NCI-H2029 (cell line): ENCODE measurements around the gene KLF13.
"Not testable (repeated sequence)": the region's sequence is repeated elsewhere in the genome, so short reads cannot be mapped to it uniquely, and the experiment has no call there.

ENCODE experiments used
- DNase-seq: peaks from one replicate; lab custom pipeline; 2025; lab: John Stamatoyannopoulos, UW

KLF13 gene

DNA sequence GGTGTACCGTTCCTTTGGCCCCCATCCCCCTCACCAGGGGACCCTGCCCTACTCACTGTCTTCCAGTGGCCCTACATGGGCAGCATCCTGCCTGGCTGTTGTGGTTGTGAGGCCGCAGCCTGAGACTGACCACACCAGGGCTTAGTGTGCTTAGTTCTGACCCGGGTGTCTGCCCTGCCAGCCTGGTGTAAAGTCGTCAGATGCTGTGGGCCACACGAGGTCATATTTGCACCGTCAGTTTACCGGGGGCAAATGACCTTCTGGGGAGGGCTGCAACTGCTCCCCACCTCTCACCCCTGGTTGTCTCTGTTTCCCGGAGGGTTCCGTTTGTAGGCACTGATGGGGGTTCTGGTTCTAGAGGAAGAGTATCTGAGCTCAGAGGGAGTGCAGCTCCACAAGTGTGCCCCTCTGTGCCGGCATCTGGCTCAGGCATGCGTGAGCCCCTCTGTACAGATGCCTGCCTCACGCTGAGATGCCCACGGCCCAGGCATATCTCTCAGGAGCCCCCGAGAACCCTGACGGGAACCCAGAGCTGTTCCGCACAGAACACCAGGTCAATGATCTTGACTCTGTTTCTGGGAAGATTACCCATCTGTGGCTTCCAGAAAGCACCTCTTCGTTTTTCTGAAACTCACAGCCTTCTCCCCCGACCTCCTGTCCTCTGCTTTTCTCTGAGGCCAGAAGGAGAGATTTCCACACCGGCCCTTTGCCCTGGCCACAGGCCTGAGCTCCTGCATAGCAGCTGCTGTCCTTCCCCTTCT lies 19.2 kb downstream of the KLF13 start:
- DNase-seq: no peak

DNA sequence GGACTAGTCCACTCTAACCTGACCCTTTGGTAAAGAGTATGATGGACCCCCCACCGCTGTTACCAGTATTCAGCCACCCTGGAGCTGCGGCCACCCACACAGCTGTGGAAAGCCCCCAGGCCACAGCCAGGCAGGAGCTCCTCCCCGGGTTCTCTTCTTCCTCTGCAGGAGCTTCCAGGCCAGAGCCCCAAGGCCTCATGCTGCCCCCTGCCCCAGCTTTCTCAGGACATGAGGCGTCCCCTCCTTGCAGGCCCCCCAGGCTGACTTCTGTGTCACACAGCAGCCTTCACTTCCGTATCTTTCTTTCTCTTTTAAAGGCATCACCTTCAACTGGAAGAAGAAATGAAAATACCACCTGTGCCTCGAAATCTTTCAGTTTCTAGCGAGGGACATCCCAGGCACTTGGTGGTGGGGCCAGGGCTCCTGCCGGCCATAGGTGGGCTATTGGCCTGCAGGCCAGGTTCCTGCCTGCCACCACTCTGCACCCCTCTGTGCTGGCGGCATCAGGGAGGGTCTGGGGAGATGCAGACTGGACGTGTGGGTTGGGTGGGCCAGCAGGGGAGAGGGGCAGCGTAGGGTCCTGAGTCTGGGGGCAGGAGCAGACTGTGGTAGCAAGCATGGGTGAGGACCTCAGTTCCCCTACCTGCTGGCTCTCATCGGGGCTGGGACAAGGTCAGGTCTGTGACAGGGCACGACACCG lies 19.9 kb downstream of the KLF13 start:
- DNase-seq: no peak

DNA sequence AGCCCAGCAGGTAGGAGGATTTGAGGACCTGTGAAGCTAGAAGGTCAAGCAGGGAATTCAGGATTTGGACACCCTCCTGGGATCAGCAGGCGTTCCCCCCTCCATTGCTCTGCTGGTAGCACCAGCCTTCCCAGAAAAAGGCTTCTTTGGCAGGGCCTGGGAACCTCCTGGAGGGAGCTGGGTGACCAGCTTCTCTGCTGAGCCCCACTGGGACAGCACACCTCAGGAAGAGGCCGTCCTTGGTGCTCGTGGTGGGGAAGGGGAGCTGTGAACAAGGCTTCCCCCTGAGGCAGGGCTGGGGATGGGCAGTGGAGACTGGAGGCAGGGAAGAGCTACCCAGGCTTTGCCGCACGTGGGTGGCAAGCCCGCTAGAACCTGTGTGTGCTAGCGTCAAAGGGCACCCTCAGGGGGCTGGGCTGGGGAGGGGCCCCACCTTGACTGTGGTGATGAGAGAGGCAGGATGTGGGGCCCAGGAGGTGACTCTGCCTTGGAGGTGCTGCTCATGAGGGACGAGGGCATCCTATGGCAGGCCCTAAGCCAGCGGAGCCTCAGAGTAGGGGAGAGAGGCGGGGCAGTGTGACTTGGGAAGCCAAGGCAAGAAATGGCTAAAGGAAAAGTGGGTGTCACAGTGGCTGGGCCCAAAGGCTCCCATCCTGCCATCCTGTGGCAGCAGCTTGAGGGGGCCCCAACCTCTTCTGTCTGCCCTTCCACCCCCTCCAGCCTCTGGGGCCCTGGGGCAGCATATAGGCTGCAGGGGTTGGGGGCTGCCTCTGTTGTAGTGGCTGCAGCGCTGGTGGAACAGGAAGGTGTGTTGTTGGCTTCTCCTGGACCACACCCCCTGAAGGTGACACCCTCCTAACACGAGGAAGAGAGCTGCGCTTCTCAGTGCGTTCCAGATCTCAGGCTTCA lies 20.7 kb downstream of the KLF13 start:
- DNase-seq: no peak

GRCh38 chr15:31347981-31348803 lies 21.6 kb downstream of the KLF13 start:
- no peak for DNase-seq

GRCh38 chr15:31349233-31350141 lies 22.9 kb downstream of the KLF13 start:
- no peak for DNase-seq

GRCh38 chr15:31350771-31351170 lies 24.1 kb downstream of the KLF13 start:
- DNase-seq: no peak

DNA sequence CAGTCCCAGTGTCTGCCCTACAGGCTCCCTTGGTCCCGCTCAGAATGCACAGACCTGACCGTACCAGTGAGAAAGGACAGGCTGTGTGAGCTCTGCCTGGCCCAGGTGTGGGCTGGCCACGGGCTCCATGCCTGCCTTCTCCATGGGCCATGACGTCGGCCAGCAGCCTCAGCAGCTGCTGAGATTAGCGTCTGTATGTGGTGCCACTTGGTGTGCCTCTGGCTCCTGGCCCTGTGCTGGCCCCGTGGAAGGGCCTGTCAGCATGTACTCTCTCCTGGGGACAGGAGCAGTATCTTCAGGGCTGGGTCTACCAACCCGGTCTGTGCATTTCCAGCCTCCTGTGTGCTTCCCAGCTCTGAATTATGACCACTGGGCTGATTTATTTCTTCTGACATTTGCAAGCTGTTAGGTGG lies 25.7 kb downstream of the KLF13 start:
- DNase-seq: peak; percentile 14

- peak; percentile 30 for DNase-seq
Observed at GRCh38 chr15:31352911-31353811, 26.5 kb downstream of the KLF13 start.

DNA sequence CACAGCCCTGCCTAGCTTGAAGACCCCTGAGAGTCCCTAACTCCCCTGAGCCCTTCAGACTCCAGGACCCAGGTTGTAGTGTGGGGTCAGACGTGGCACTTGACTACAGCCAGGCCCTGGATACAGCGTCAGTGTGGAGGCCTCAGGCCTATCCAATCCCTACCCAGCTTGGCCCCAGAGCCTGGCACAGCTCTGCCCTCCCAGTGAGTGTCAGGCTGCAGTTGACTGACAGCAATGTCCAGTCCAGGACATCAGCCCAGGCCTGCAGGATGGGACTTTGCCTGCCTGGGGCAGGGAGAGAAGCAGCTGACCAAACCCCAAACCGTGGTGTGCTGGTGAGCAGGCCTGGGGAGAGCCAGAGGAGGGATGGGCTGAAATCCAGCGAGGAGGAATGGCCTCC lies 27.3 kb downstream of the KLF13 start:
- DNase-seq: no peak

DNA sequence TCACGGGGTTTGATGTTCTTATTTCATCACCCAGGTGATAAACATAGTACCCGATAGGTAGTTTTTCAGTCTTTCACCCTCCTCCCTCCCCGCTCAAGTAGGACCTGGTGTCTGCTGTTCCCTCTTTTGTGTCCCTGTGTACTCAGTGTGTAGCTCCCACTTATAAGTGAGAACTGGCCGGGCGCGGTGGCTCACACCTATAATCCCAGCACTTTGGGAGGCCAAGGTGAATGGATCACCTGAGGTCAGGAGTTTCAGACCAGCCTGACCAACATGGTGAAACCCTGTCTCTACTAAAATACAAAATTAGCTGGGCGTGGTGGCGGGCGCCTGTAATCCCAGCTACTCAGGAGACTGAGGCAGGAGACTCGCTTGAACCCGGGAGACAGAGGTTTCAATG lies 29.5 kb downstream of the KLF13 start:
- not testable (repeated sequence) for DNase-seq

DNA sequence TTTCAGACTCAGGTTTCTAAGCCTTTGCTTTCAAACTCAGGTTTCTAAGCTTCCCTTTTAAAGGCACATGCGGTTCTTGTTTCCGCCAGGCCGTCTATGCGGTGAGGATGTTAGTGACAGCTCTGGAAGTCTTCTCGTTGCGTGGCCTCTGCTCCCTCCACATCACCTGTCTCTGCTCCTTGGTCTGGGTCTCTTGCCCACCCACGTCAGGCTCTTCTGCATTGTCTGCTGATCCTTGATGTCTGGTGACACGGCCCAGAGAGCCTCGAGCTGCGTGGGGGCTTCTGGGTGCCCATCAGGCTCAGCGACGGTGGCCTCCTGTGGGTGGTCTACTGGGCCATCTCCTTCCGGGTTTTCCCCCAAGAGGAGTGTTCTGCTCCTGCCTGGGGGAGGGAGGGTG lies 30.5 kb downstream of the KLF13 start:
- DNase-seq: no peak

- no peak for DNase-seq
Observed at GRCh38 chr15:31358163-31358562, 31.5 kb downstream of the KLF13 start.

- DNase-seq: peak; percentile 54
Observed at GRCh38 chr15:31358957-31359701, 32.5 kb downstream of the KLF13 start.

DNA sequence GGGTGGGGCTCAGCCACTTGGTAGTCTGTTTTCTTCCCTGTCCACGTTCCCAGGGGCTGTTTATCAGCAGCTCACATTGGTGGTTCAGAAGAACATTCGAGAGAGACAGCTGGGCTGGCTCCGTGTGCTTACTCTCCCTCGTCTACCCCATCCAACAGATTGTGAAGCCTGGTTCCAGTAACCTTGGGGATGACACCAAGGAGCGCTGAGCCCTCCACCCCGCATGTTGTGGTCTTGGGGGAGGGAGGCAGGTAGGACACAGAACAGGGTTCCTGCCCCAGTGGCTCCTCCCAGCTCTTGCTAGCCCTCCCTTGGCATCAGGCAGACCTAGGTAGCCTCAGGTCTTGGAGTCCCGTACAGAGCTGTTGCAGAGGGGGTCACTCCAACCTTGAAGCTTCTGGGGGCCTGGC lies 33.1 kb downstream of the KLF13 start:
- DNase-seq: no peak

GRCh38 chr15:31360158-31360561 lies 33.5 kb downstream of the KLF13 start:
- no peak for DNase-seq

DNA sequence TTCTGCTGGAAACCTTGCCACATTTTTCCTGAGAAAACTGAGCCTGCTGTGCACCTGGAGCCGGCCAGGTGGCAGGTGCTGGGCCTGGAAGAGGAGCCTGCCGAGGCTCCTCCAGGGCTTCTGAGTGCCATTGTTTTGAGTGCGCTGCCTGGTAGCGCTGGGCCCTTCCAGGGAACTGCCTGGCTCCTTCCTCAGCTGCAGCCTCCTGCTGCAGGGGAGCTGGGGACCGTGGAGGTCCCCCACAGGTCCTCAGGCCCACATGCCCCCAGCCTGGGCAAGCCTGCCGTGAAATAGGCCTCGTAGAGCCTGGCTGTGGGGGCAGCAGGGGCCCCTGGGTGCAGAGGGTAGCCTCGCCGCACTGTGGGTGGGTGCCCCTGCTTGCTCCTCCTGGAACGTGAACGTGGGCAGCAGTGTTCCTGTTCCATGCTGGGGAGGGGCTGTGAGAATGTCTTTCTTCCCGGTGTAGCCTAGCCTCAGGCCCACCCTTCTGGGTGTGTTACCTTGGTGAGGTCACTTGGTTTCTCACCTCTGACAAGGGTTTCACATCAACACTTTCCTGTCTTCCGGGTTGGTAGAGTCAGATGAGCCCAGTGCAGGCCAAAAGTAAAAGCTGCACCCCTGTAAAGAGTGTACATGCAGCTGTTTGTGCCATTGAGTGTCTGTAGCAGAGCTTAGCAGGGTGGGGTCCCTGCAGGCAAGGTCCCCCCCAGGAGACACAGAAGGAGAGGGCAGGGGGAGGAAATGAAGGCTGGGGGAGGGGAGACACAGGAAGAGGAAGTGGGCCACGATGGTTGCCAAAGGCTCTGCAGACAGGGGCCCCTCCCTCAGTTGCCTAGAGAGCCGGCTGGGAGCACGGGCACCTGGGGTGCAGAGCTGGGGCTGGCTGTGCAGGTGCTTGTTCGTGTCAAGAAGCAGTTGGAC lies 34.5 kb downstream of the KLF13 start:
- peak; percentile 63 for DNase-seq

DNA sequence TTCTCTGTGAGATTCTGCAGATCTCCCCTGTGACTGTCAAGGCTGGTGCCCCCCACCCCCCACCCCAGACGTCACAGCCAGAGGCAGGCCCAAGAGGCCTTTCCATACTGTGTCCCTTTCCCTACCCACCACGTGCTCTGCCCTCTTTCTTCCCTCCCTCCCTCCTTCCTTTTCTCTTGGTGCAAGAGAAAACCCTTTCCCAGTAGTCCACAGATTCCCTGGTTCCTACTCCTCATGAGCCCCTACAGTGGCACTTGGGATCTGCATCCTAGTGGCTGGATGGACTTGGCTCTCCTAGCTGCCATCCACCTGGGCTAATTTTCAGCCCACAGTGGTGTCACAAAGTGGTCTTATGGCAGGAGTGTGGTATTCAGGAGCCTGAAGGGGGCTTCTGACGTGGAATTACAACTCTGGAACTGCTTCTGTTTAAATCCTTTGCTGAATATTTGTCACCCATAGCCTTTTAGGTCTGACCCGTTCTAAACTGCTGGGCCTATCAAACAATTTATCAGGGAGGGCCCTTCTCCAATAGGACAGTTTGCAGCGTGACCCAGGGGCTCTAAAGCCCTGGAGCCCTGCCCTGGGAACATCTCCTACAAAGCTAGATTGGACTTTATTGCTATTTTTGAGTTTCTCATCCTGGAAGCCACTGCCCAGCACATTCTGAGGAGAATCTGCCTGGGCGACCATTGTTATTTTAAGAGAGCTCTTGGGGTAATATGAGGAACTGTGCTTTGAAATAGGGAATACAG lies 35.3 kb downstream of the KLF13 start:
- DNase-seq: peak; percentile 26
